SK-N-SH (cell line): ENCODE data around the gene OR9A2.

Source experiments
- EZH2phosphoT487 ChIP-seq: fragments of 200-600 bp; sonication (generic); IDR thresholded peaks from 2 replicates; pipeline ENCODE4 v1.6.1; 2017; ENCODE audit warnings: low read depth, mixed run types, mild to moderate bottlenecking, antibody characterized with exemption, moderate library complexity, borderline replicate concordance
- FOXM1 ChIP-seq: IDR thresholded peaks from 2 replicates; pipeline ENCODE4 v1.4.0; 2012; ENCODE audit warnings: low read depth, mild to moderate bottlenecking
- SIN3A ChIP-seq: IDR thresholded peaks from 2 replicates; pipeline ENCODE4 v1.6.1; 2012; ENCODE audit warnings: low read depth, mild to moderate bottlenecking, low read length, moderate library complexity, borderline replicate concordance
- TAF1 ChIP-seq: IDR thresholded peaks from 2 replicates; pipeline ENCODE4 v1.6.1; 2012; ENCODE audit warnings: low read depth, mild to moderate bottlenecking, low read length, moderate library complexity, borderline replicate concordance
- TF ChIP-seq, protein P1 (sequence below): IDR thresholded peaks from 2 replicates; pipeline ENCODE4 v1.6.1; 2012; ENCODE audit warnings: mild to moderate bottlenecking, low read depth, low read length, moderate library complexity
- TF ChIP-seq, protein P2 (sequence below): fragments of 150-350 bp; IDR thresholded peaks from 2 replicates; pipeline ENCODE4 v1.6.1; 2017; ENCODE audit warnings: antibody characterized with exemption, low read length, low read depth, borderline replicate concordance
- TF ChIP-seq, protein P3 (sequence below): fragments of 200-600 bp; sonication (generic); IDR thresholded peaks from 2 replicates; pipeline ENCODE4 v1.6.1; 2017; ENCODE audit warnings: antibody characterized with exemption, mild to moderate bottlenecking, moderate library complexity
- TF ChIP-seq, protein P4 (sequence below): fragments of 150-350 bp; IDR thresholded peaks from 2 replicates; pipeline ENCODE4 v1.6.1; 2016; ENCODE audit warnings: mild to moderate bottlenecking, low read depth, low read length

DNA sequence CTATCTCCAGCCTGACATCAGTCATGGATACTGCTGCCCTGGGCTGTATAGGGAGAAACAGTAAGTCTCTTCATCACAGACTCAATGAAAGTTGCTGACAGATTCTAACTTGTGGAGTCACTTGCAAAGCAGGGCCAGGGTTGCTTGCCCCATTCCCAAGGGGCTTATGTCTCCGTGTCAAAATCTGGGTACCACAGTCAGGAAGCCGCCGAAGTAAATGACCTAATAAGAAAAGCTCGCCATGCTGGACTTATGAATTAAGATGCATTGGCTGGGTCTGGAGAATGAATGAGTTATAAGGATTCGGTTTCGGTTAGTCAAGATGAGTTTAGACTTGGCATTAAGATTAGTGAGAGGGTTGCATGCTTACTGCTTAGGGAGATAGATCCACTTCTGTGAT lies 14.4 kb upstream of the OR9A2 start:
- TF ChIP-seq, protein P1, sequence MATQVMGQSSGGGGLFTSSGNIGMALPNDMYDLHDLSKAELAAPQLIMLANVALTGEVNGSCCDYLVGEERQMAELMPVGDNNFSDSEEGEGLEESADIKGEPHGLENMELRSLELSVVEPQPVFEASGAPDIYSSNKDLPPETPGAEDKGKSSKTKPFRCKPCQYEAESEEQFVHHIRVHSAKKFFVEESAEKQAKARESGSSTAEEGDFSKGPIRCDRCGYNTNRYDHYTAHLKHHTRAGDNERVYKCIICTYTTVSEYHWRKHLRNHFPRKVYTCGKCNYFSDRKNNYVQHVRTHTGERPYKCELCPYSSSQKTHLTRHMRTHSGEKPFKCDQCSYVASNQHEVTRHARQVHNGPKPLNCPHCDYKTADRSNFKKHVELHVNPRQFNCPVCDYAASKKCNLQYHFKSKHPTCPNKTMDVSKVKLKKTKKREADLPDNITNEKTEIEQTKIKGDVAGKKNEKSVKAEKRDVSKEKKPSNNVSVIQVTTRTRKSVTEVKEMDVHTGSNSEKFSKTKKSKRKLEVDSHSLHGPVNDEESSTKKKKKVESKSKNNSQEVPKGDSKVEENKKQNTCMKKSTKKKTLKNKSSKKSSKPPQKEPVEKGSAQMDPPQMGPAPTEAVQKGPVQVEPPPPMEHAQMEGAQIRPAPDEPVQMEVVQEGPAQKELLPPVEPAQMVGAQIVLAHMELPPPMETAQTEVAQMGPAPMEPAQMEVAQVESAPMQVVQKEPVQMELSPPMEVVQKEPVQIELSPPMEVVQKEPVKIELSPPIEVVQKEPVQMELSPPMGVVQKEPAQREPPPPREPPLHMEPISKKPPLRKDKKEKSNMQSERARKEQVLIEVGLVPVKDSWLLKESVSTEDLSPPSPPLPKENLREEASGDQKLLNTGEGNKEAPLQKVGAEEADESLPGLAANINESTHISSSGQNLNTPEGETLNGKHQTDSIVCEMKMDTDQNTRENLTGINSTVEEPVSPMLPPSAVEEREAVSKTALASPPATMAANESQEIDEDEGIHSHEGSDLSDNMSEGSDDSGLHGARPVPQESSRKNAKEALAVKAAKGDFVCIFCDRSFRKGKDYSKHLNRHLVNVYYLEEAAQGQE: no peak
- TF ChIP-seq SIN3A (no peak), EZH2phosphoT487 (no peak), TAF1 (no peak), FOXM1 (no peak)
- TF ChIP-seq, protein P2, sequence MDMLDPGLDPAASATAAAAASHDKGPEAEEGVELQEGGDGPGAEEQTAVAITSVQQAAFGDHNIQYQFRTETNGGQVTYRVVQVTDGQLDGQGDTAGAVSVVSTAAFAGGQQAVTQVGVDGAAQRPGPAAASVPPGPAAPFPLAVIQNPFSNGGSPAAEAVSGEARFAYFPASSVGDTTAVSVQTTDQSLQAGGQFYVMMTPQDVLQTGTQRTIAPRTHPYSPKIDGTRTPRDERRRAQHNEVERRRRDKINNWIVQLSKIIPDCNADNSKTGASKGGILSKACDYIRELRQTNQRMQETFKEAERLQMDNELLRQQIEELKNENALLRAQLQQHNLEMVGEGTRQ: no peak
- TF ChIP-seq, protein P3, sequence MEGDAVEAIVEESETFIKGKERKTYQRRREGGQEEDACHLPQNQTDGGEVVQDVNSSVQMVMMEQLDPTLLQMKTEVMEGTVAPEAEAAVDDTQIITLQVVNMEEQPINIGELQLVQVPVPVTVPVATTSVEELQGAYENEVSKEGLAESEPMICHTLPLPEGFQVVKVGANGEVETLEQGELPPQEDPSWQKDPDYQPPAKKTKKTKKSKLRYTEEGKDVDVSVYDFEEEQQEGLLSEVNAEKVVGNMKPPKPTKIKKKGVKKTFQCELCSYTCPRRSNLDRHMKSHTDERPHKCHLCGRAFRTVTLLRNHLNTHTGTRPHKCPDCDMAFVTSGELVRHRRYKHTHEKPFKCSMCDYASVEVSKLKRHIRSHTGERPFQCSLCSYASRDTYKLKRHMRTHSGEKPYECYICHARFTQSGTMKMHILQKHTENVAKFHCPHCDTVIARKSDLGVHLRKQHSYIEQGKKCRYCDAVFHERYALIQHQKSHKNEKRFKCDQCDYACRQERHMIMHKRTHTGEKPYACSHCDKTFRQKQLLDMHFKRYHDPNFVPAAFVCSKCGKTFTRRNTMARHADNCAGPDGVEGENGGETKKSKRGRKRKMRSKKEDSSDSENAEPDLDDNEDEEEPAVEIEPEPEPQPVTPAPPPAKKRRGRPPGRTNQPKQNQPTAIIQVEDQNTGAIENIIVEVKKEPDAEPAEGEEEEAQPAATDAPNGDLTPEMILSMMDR: no peak
- TF ChIP-seq, protein P4, sequence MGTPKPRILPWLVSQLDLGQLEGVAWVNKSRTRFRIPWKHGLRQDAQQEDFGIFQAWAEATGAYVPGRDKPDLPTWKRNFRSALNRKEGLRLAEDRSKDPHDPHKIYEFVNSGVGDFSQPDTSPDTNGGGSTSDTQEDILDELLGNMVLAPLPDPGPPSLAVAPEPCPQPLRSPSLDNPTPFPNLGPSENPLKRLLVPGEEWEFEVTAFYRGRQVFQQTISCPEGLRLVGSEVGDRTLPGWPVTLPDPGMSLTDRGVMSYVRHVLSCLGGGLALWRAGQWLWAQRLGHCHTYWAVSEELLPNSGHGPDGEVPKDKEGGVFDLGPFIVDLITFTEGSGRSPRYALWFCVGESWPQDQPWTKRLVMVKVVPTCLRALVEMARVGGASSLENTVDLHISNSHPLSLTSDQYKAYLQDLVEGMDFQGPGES: no peak
